Measurements from ENCODE around the gene NUDT16L1. TPM values are rescaled to one million over a fixed set of nuclear protein-coding genes. Genes with fewer than 3 reads are reported as not detected.

Gene NUDT16L1
- 43.3 and 63.4 TPM in 2 replicates for total RNA-seq

GRCh38 chr16:4693296-4693955 is at the start of gene NUDT16L1:
Gene NUDT16L1 (plus strand): TSS chr16:4693562. CDS start chr16:4693727, 165 bp downstream.

DNA sequence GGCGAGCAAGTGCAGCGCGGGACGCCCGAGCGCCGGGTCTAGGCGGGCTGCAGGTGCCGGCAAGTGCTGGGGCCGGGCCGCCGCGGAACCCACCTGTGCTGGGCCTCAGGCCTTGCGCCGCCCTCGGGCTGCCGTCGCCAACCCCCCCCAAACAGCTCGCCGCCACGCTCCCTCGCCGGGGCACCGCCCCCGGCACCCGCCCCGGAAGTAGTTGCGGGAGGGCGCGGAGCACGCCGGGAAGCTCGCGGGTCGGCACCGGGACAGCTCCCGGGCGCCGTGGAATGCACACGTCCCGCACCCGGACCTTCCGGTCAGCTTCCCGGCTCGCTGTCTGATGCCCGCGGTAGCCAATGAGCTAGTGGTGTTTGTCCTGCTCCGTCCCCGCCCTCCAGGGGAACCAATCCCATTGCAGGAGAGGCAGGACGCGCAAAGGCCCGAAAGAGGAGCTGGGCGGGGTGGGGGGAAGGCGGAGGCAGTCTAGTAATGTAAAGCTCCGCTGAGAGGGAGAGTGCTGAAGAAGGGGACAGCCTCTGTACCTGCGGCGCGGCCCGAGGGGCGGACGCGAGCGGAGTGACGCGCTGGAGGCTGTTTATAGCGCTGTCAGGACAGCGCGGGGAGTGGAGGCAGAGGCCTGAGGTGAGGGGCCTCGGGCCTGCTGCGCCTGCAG is 40.8 kb downstream of the NUDT16L1 start, which contains the start of the genes ANKS3 and DNAAF8:
Gene ANKS3 (minus strand): TSS at position 209 of the 667 bp plus-strand sequence. CDS start 4,122 bp downstream, outside the sequence.
Gene DNAAF8 (plus strand): TSS at position 475 of the 667 bp plus-strand sequence. CDS start 1,978 bp downstream, outside the sequence.

Other genes starting within 250 kb of the NUDT16L1 start
- 92.7 and 124 TPM in 2 replicates for gene NMRAL1, start 218.9 kb upstream of the NUDT16L1 start, total RNA-seq
- 124 and 131 TPM in 2 replicates for gene HMOX2, start 217.2 kb upstream of the NUDT16L1 start, total RNA-seq
- 28.5 and 30.5 TPM in 2 replicates for gene CDIP1, start 154.8 kb upstream of the NUDT16L1 start, total RNA-seq
- gene C16orf96, start 137.2 kb upstream of the NUDT16L1 start, total RNA-seq: not detected in 2 replicates
- 8.1 and 13.3 TPM in 2 replicates for gene UBALD1, start 78.7 kb upstream of the NUDT16L1 start, total RNA-seq
- gene MGRN1, start 68.7 kb upstream of the NUDT16L1 start, total RNA-seq: 17.9 and 23.7 TPM in 2 replicates
- 10.2 and 12.6 TPM in 2 replicates for gene ANKS3, start 40.7 kb downstream of the NUDT16L1 start, total RNA-seq
- not detected in 2 replicates for gene DNAAF8, start 41.0 kb downstream of the NUDT16L1 start, total RNA-seq
- 7.1 and 7.7 TPM in 2 replicates for gene ZNF500, start 73.6 kb downstream of the NUDT16L1 start, total RNA-seq
- not detected in 2 replicates for gene SEPTIN12, start 94.8 kb downstream of the NUDT16L1 start, total RNA-seq
- gene SMIM22, start 101.8 kb downstream of the NUDT16L1 start, total RNA-seq: 1.0 and 5.2 TPM in 2 replicates
- gene ROGDI, start 109.1 kb downstream of the NUDT16L1 start, total RNA-seq: 21.7 and 29.4 TPM in 2 replicates
- 31.1 and 33.6 TPM in 2 replicates for gene GLYR1, start 153.7 kb downstream of the NUDT16L1 start, total RNA-seq
- 28.9 and 31.5 TPM in 2 replicates for gene UBN1, start 153.9 kb downstream of the NUDT16L1 start, total RNA-seq
- 222 and 252 TPM in 2 replicates for gene PPL, start 243.6 kb downstream of the NUDT16L1 start, total RNA-seq

Measured in airway epithelial cell (primary cell).